Adipose tissue (tissue), 3 donors: ENCODE data around the gene DEFB127. TPM values are rescaled to one million over a fixed set of nuclear protein-coding genes. Genes with fewer than 3 reads are reported as not detected.

Experiments
- polyA plus RNA-seq, 3 donors: library from polyadenylated mRNA; stranded (reverse); fragments of 200-250 nt; gene quantifications; one replicate each; pipeline ENCODE4 v1.2.3, GENCODE V29; 2013
- donor health status: healthy with polysubstance abuse.
- donor health status: Bipolar disorder and iron deficiency.
- donor health status: healthy.

DEFB127 gene
- polyA plus RNA-seq, 3 donors: not detected

Other genes starting within 250 kb of the DEFB127 start
- not detected for gene DEFB125, start 69.8 kb upstream of the DEFB127 start, polyA plus RNA-seq
- gene DEFB126, start 14.9 kb upstream of the DEFB127 start, polyA plus RNA-seq: not detected
- not detected for gene DEFB128, start 32.3 kb downstream of the DEFB127 start, polyA plus RNA-seq
- gene DEFB129, start 69.8 kb downstream of the DEFB127 start, polyA plus RNA-seq: not detected
- 1 to 10 TPM in 2 of 3 donors, under 1 TPM in 1; 0.06 to 1.9 (median 1.2) TPM for gene DEFB132, start 100.3 kb downstream of the DEFB127 start, polyA plus RNA-seq
- 1 to 10 TPM; 3.4 to 6.2 (median 3.5) TPM for gene C20orf96, start 133.3 kb downstream of the DEFB127 start, polyA plus RNA-seq
- gene ZCCHC3, start 140.1 kb downstream of the DEFB127 start, polyA plus RNA-seq: 1 to 10 TPM; 4.1 to 8.9 (median 7.8) TPM
- gene SOX12, start 168.1 kb downstream of the DEFB127 start, polyA plus RNA-seq: 1 to 10 TPM; 2.1 to 3.3 (median 2.4) TPM
- 10 to 100 TPM in 2 of 3 donors, 1 to 10 TPM in 1; 9.8 to 26.4 (median 21.6) TPM for gene NRSN2, start 189.7 kb downstream of the DEFB127 start, polyA plus RNA-seq
- 10 to 100 TPM in 1 of 3 donors, 1 to 10 TPM in 2; 5.4 to 12.9 (median 7.9) TPM for gene TRIB3, start 223.3 kb downstream of the DEFB127 start, polyA plus RNA-seq